Liver (tissue), 9 donors: Measurements from ENCODE around the gene CENPV. TPM values are rescaled to one million over a fixed set of nuclear protein-coding genes. Genes with fewer than 3 reads are reported as not detected.
A peak's percentile ranks its signal among the peaks of the same experiment; 100 is the strongest.

Source experiments
- DNase-seq: peaks from one replicate; pipeline ENCODE4 v3.0.0-alpha.2; 2017; ENCODE audit warnings: low spot score
- H3K27ac ChIP-seq, 2 donors: one replicate each; pipeline ENCODE4 v1.7.0; 2013; ENCODE audit warnings: inconsistent platforms in 2 of 2, low read length in 2 of 2, control low read depth in 1 of 2, low read depth in 1 of 2, mild to moderate bottlenecking in 1 of 2
- H3K27me3 ChIP-seq, 4 donors: one replicate each; pipeline versions ENCODE4 v1.6.1 to v1.7.0; 2013; ENCODE audit warnings: low read length in 3 of 4, inconsistent platforms in 1 of 4, mild to moderate bottlenecking in 1 of 4, moderate library complexity in 1 of 4; ENCODE audit not compliant: control insufficient read depth in 4 of 4, insufficient read depth in 4 of 4
- H3K36me3 ChIP-seq, 4 donors: one replicate each; pipeline versions ENCODE4 v1.6.1 to v1.7.0; 2013; ENCODE audit warnings: low read length in 3 of 4, mild to moderate bottlenecking in 3 of 4, low read depth in 1 of 4, moderate library complexity in 1 of 4; ENCODE audit not compliant: control insufficient read depth in 4 of 4, insufficient read depth in 3 of 4
- H3K4me1 ChIP-seq, 4 donors: one replicate each; pipeline versions ENCODE4 v1.6.1 to v1.7.0; 2013; ENCODE audit warnings: low read length in 3 of 4, mild to moderate bottlenecking in 3 of 4, moderate library complexity in 1 of 4; ENCODE audit not compliant: control insufficient read depth in 4 of 4, insufficient read depth in 4 of 4
- H3K4me3 ChIP-seq, 3 donors: one replicate each; pipeline versions ENCODE4 v1.6.1 to v1.7.0; 2013; ENCODE audit warnings: low read length in 3 of 3, control low read depth in 1 of 3, low read depth in 1 of 3, mild to moderate bottlenecking in 1 of 3
- H3K9ac ChIP-seq, 2 donors: one replicate each; pipeline ENCODE4 v1.7.0; 2013; ENCODE audit warnings: low read length in 2 of 2, mild to moderate bottlenecking in 2 of 2, moderate library complexity in 2 of 2, control low read depth in 1 of 2, low read depth in 1 of 2
- H3K9me3 ChIP-seq, 4 donors: one replicate each; pipeline versions ENCODE4 v1.6.1 to v1.7.0; 2013; ENCODE audit warnings: low read length in 3 of 4; ENCODE audit not compliant: control insufficient read depth in 4 of 4
- CTCF ChIP-seq: fragments of 150-350 bp; IDR thresholded peaks from 2 replicates; pipeline ENCODE4 v1.5.1; 2017; ENCODE audit warnings: improper control_type of control experiment, low read depth, low read length; ENCODE audit not compliant: missing input control
- EGR1 ChIP-seq, 2 donors: IDR thresholded peaks; 2 replicates each; pipeline ENCODE4 v1.6.1; 2016 to 2018; ENCODE audit warnings: antibody characterized with exemption in 2 of 2, low read depth in 2 of 2
- FOXA2 ChIP-seq: IDR thresholded peaks from 2 replicates; pipeline ENCODE4 v1.6.1; 2016; ENCODE audit warnings: antibody characterized with exemption
- GABPA ChIP-seq, 2 donors: IDR thresholded peaks in 1 of 2; conservative IDR thresholded peaks in 1 of 2; 2 replicates each; pipeline ENCODE4 v1.6.1; 2016; ENCODE audit warnings: antibody characterized with exemption in 2 of 2, mild to moderate bottlenecking in 1 of 2, moderate library complexity in 1 of 2
- HNF4A ChIP-seq, 2 donors: conservative IDR thresholded peaks; 2 replicates each; pipeline ENCODE4 v1.6.1; 2016; ENCODE audit warnings: antibody characterized with exemption in 2 of 2, mild to moderate bottlenecking in 2 of 2
- HNF4G ChIP-seq: IDR thresholded peaks from 2 replicates; pipeline ENCODE4 v1.6.1; 2016; ENCODE audit warnings: antibody characterized with exemption
- MAX ChIP-seq: IDR thresholded peaks from 2 replicates; pipeline ENCODE4 v1.6.1; 2016; ENCODE audit warnings: antibody characterized with exemption
- NR2F2 ChIP-seq: IDR thresholded peaks from 2 replicates; pipeline ENCODE4 v1.6.1; 2016; ENCODE audit warnings: antibody characterized with exemption
- RAD21 ChIP-seq, 2 donors: IDR thresholded peaks; 2 replicates each; pipeline ENCODE4 v1.6.1; 2016; ENCODE audit warnings: antibody characterized with exemption in 2 of 2, mild to moderate bottlenecking in 2 of 2
- REST ChIP-seq: IDR thresholded peaks from 2 replicates; pipeline ENCODE4 v1.6.1; 2016; ENCODE audit warnings: antibody characterized with exemption, mild to moderate bottlenecking
- RXRA ChIP-seq, 2 donors: IDR thresholded peaks; 2 replicates each; pipeline ENCODE4 v1.6.1; 2017 to 2018; ENCODE audit warnings: antibody characterized with exemption in 2 of 2, mild to moderate bottlenecking in 1 of 2
- TAF1 ChIP-seq: conservative IDR thresholded peaks from 2 replicates; pipeline ENCODE4 v1.6.1; 2016; ENCODE audit warnings: antibody characterized with exemption, mild to moderate bottlenecking
- YY1 ChIP-seq: IDR thresholded peaks from 2 replicates; pipeline ENCODE4 v1.6.1; 2016; ENCODE audit warnings: antibody characterized with exemption, mild to moderate bottlenecking
- WGBS: extraction: QIAGEN DNeasy Blood & Tissue Kit; methylation state at CpG from one replicate; pipeline ENCODE4 v1.1.7; 2013; 5-methylcytosine and 5-hydroxymethylcytosine counted together
- polyA plus RNA-seq, 2 donors: library from polyadenylated mRNA; stranded (reverse) in 1 of 2; unstranded in 1 of 2; fragments of 200-250 nt in 1 of 2; fragments of >200 nt in 1 of 2; fragmentation: Nextera tagmentation in 1 of 2; extraction: Ambion mirVana in 1 of 2; gene quantifications; one replicate each; pipeline versions ENCODE4 v1.2.1 to v1.2.3, GENCODE V29; 2013 to 2015
- total RNA-seq, 2 donors: library from RNA; depleted of rRNA; stranded (reverse); fragments of >200 nt; gene quantifications; one replicate each; pipeline ENCODE4 v1.2.3, GENCODE V29; 2014
- TF ChIP-seq, protein P1 (sequence below): IDR thresholded peaks from 2 replicates; pipeline ENCODE4 v1.6.1; 2016; ENCODE audit warnings: antibody characterized with exemption
- donor health status: healthy.
- donor health status: healthy.
- donor health status: healthy.
- donor health status: healthy.
- donor health status: healthy.

CENPV gene
- total and polyA plus RNA-seq, 4 donors: 13.1 to 24.3 (median 18.2) TPM

GRCh38 chr17:16352303-16352666 is 984 bp downstream of the CENPV start:
- H3K9me3 ChIP-seq: no peaks in the 10 kb centered on the region
- peak overlapping the region; percentile 92 to 97 for H3K27ac ChIP-seq
- TF ChIP-seq RXRA (IDR thresholded peaks at IDR 0.05): peak; percentile 24 to 47
- peak; percentile 80 for TF ChIP-seq YY1
- TF ChIP-seq NR2F2: no peak
- TF ChIP-seq RAD21 (IDR thresholded peaks at IDR 0.05): peak; percentile 27 to 52
- no peak for TF ChIP-seq CTCF
- TF ChIP-seq REST: no peak
- TF ChIP-seq HNF4A (conservative IDR thresholded peaks at IDR 0.05): peak; percentile 18 to 20
- TF ChIP-seq, protein P1, sequence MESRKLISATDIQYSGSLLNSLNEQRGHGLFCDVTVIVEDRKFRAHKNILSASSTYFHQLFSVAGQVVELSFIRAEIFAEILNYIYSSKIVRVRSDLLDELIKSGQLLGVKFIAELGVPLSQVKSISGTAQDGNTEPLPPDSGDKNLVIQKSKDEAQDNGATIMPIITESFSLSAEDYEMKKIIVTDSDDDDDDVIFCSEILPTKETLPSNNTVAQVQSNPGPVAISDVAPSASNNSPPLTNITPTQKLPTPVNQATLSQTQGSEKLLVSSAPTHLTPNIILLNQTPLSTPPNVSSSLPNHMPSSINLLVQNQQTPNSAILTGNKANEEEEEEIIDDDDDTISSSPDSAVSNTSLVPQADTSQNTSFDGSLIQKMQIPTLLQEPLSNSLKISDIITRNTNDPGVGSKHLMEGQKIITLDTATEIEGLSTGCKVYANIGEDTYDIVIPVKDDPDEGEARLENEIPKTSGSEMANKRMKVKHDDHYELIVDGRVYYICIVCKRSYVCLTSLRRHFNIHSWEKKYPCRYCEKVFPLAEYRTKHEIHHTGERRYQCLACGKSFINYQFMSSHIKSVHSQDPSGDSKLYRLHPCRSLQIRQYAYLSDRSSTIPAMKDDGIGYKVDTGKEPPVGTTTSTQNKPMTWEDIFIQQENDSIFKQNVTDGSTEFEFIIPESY: peak; percentile 22
- TF ChIP-seq EGR1 (IDR thresholded peaks at IDR 0.05; ENCODE audit: low read depth in 2 of 2): no peak
- no peak for TF ChIP-seq FOXA2
- TF ChIP-seq TAF1: peak; percentile 44

DNA sequence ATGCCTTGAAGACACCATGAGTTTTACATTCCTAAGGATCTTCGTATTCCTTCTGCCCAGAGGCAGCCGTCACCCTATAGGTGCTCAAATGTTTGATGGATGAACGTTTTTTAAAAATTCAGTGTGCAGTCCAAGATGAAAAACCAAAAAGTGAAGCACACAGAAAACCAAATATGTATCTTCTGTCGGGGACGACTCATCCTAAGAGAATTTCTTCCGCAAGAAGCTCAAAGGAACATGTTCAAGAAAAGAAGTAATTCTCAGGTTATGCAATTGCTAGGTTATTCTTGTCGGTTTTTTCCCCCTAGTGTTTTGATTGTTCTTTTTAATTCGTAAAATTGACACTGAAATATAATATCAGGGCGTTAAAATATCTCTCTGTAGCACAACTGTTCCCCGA is 1.4 kb downstream of the CENPV start:
- Histone ChIP-seq H3K9ac (peak overlapping the region; percentile 88 to 93), H3K4me3 (peak overlapping the region; percentile 77 to 97 (median 88)), H3K4me1 (peaks cover 2 to 16% (median 11%) of the 10 kb centered on the region in 4 donors), H3K27ac (peak overlapping the region in 1 of 2 donors; percentile 92), H3K36me3 (peaks cover 0 to 14% (median 7%) of the 10 kb centered on the region in 4 donors), H3K9me3 (no peaks in the 10 kb centered on the region), H3K27me3 (no peaks in the 10 kb centered on the region)
- DNase-seq: no peak
- WGBS: 40% methylated on average over 10 of the region's 10 CpGs
- TF ChIP-seq, protein P1: no peak
- TF ChIP-seq MAX (no peak), GABPA (IDR thresholded peaks at IDR 0.05 in 1 of 2, conservative IDR thresholded peaks at IDR 0.05 in 1 of 2) (no peak), RAD21 (IDR thresholded peaks at IDR 0.05) (no peak), HNF4G (no peak)

More at GRCh38 chr17:16352303-16352666, 984 bp downstream of the CENPV start:
- no peaks in the 10 kb centered on the region for H3K27me3 ChIP-seq
- H3K4me3 ChIP-seq: peak overlapping the region; percentile 77 to 97 (median 88)
- 2% methylated on average over 25 of the region's 25 CpGs for WGBS
- peaks cover 0 to 9% (median 5%) of the 10 kb centered on the region in 4 donors for H3K36me3 ChIP-seq
- peak; percentile 61 for DNase-seq
- H3K9ac ChIP-seq: peak overlapping the region; percentile 93 to 94
- H3K4me1 ChIP-seq: peaks cover 2 to 16% (median 11%) of the 10 kb centered on the region in 4 donors
